ENCODE results near the gene PLEK.
"Not testable (repeated sequence)": the region's sequence is repeated elsewhere in the genome, so short reads cannot be mapped to it uniquely, and the experiment has no call there.

The PLEK gene

DNA sequence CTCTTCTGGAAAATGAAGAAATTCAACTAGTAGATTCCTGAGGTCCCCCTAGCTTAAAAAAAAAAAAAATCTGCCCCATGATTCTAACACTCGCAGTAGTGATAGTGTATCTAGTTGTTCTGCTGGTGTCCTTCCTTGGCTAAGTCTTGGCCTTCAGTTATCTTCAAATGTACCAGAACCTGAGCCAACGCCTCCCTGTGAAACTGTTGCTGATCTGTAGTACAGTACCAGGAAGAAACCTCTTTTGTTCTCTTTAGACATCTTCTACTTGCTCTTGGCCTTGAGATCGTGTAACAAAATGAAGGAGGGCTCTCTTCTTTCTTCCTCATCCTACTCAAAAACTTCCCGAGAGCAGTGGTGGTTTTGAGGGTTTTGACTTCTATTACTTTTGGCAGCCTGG is 31.0 kb downstream of the PLEK start:
- no peak for DNase-seq (ENCODE audit: low read depth in 1 of 2, low spot score in 1 of 2)
- no peak for TF ChIP-seq JUND (IDR thresholded peaks at IDR 0.05; ENCODE audit: low read depth)
- in situ Hi-C loops (cut with HindIII; ENCODE audit: low pct_unique_long_range_greater_than_20kb, low sequenced_read_pairs) = no loop called here

GRCh38 chr2:68397704-68398263 is 32.7 kb downstream of the PLEK start:
- in situ Hi-C loops (cut with HindIII; ENCODE audit: low pct_unique_long_range_greater_than_20kb, low sequenced_read_pairs); DNase-seq (ENCODE audit: low read depth in 1 of 2, low spot score in 1 of 2): not testable (repeated sequence)

DNA sequence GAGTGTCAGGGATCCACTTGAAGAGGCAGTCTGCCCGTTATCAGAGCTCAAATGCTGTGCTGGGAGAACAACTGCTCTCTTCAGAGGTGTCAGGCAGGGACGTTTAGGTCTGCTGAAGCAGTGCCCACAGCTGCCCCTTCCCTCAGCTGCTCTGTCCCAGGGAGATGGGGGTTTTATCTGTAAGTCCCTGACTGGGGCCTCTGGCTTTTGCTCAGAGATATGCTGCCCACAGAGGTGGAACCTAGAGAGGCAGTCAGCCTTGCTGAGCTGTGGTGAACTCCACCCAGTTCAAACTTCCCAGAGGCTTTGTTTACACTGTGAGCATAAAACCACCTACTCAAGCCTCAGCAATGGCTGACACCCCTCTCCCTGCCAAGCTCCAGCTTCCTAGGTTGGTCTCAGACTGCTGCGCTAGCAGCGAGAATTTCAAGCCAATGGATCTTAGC is 38.1 kb downstream of the PLEK start:
- no peak for DNase-seq (ENCODE audit: low read depth in 1 of 2, low spot score in 1 of 2)
- no peak for TF ChIP-seq JUND (IDR thresholded peaks at IDR 0.05; ENCODE audit: low read depth)
- in situ Hi-C loops (cut with HindIII; ENCODE audit: low pct_unique_long_range_greater_than_20kb, low sequenced_read_pairs) = no loop called here

- DNase-seq (ENCODE audit: low read depth in 1 of 2, low spot score in 1 of 2) = no peak
- in situ Hi-C loops (cut with HindIII; ENCODE audit: low pct_unique_long_range_greater_than_20kb, low sequenced_read_pairs) = no loop called here
These were observed 39.1 kb downstream of the PLEK start for GRCh38 chr2:68404164-68404563.

GRCh38 chr2:68404893-68405799 is 40.1 kb downstream of the PLEK start:
- no peak for TF ChIP-seq JUND (IDR thresholded peaks at IDR 0.05; ENCODE audit: low read depth)
- no peak for DNase-seq (ENCODE audit: low read depth in 1 of 2, low spot score in 1 of 2)
- in situ Hi-C loops (cut with HindIII; ENCODE audit: low pct_unique_long_range_greater_than_20kb, low sequenced_read_pairs) = no loop called here

More at GRCh38 chr2:68404164-68404563, 39.1 kb downstream of the PLEK start:
- no peak for TF ChIP-seq JUND (IDR thresholded peaks at IDR 0.05; ENCODE audit: low read depth)

- no peak for DNase-seq (ENCODE audit: low read depth in 1 of 2, low spot score in 1 of 2)
- in situ Hi-C loops (cut with HindIII; ENCODE audit: low pct_unique_long_range_greater_than_20kb, low sequenced_read_pairs) = no loop called here
- no peak for TF ChIP-seq JUND (IDR thresholded peaks at IDR 0.05; ENCODE audit: low read depth)
These were observed 46.5 kb downstream of the PLEK start for GRCh38 chr2:68411397-68412126.

GRCh38 chr2:68412127-68412819 is 47.2 kb downstream of the PLEK start:
- in situ Hi-C loops (cut with HindIII; ENCODE audit: low pct_unique_long_range_greater_than_20kb, low sequenced_read_pairs) = no loop called here
- TF ChIP-seq JUND (IDR thresholded peaks at IDR 0.05; ENCODE audit: low read depth) = no peak
- no peak for DNase-seq (ENCODE audit: low read depth in 1 of 2, low spot score in 1 of 2)

GRCh38 chr2:68413466-68413865 is 48.4 kb downstream of the PLEK start:
- in situ Hi-C loops (cut with HindIII; ENCODE audit: low pct_unique_long_range_greater_than_20kb, low sequenced_read_pairs) = no loop called here
- DNase-seq (ENCODE audit: low read depth in 1 of 2, low spot score in 1 of 2) = no peak
- TF ChIP-seq JUND (IDR thresholded peaks at IDR 0.05; ENCODE audit: low read depth) = no peak

DNA sequence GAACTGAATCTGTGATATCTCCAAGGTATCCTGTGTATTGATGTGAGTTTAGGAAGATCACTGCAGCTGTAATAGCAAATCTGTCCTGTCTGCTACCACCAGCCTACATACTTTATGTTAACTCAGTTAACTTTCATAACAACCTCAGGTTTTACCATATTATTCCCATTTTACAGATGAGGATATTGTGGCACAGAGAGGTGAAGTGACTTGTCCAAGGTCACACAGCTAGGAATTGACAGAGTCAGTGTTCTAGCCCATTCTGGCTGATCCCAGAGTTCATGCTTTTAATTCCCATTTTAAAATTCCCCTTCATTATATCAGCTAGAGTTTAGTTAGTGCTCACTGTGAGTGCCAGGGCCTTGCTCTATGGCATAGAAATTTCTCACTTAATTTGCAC is 49.4 kb downstream of the PLEK start:
- in situ Hi-C loops (cut with HindIII; ENCODE audit: low pct_unique_long_range_greater_than_20kb, low sequenced_read_pairs) = no loop called here
- DNase-seq (ENCODE audit: low read depth in 1 of 2, low spot score in 1 of 2) = no peak
- TF ChIP-seq JUND (IDR thresholded peaks at IDR 0.05; ENCODE audit: low read depth) = no peak

DNA sequence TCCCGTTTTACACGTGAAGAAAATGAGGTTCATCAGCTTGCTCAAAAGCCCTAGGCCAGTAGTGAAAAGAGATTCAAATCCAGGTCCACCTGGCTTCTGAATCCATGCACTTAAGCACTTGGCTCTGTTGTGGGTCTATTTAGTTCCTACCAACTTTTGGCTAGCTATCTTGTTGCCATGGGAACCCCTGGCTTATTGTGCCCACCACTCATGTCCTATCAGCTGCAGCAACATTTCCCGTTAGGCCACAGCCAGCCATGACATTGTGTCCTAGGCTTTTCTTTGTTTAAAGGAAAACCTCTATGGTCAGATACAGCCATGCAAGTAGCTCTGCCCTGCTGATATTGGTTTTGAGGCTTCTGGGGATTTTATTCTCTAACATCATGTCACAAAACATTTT is 49.8 kb downstream of the PLEK start:
- in situ Hi-C loops (cut with HindIII; ENCODE audit: low pct_unique_long_range_greater_than_20kb, low sequenced_read_pairs) = no loop called here
- TF ChIP-seq JUND (IDR thresholded peaks at IDR 0.05; ENCODE audit: low read depth) = no peak
- DNase-seq (ENCODE audit: low read depth in 1 of 2, low spot score in 1 of 2) = no peak

DNA sequence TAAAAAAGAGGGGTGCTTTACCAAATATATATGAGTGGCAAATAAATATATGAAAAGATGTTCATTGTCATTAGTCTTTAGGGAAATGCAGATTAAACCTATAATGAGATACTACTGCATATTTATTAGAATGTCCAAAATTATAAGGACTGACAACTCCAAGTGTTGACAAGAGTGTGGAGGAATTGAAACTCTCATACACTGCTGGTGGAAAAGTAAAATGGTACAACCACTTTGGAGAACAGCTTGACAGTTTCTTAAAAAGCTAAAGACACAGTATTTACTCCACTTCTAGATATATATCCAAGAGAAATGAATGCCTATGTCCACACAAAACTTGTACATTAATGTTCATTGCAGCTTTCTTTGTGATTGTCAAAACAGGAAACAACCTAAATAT is 50.4 kb downstream of the PLEK start:
- in situ Hi-C loops (cut with HindIII; ENCODE audit: low pct_unique_long_range_greater_than_20kb, low sequenced_read_pairs) = no loop called here
- no peak for TF ChIP-seq JUND (IDR thresholded peaks at IDR 0.05; ENCODE audit: low read depth)
- DNase-seq (ENCODE audit: low read depth in 1 of 2, low spot score in 1 of 2) = no peak

- DNase-seq (ENCODE audit: low read depth in 1 of 2, low spot score in 1 of 2) = no peak
- TF ChIP-seq JUND (IDR thresholded peaks at IDR 0.05; ENCODE audit: low read depth) = no peak
- in situ Hi-C loops (cut with HindIII; ENCODE audit: low pct_unique_long_range_greater_than_20kb, low sequenced_read_pairs) = no loop called here
These were observed 51.1 kb downstream of the PLEK start for GRCh38 chr2:68416081-68416675.

Data from T47D (cell line).